ENCODE measurements around the gene LRG1.

GRCh38 chr19:4500841-4501591, 38.8 kb downstream of the LRG1 start:
- no peak for TF ChIP-seq POLR2AphosphoS5 (IDR thresholded peaks at IDR 0.05; ENCODE audit: low read depth, low read length)
- TF ChIP-seq, protein P1, sequence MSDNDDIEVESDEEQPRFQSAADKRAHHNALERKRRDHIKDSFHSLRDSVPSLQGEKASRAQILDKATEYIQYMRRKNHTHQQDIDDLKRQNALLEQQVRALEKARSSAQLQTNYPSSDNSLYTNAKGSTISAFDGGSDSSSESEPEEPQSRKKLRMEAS (IDR thresholded peaks at IDR 0.05; ENCODE audit: low read depth): no peak
- no peak for TF ChIP-seq NRF1 (IDR thresholded peaks at IDR 0.05; ENCODE audit: low read depth, low read length)
- TF ChIP-seq USF2 (IDR thresholded peaks at IDR 0.05; ENCODE audit: borderline replicate concordance, low read depth, low read length): no peak
- no peak for TF ChIP-seq EP300 (IDR thresholded peaks at IDR 0.05; ENCODE audit: borderline replicate concordance in 1 of 2, low read depth in 1 of 2, low read length in 1 of 2)
- no peak for TF ChIP-seq CHD2 (IDR thresholded peaks at IDR 0.05; ENCODE audit: low read length, partially characterized antibody)
- TF ChIP-seq, protein P2, sequence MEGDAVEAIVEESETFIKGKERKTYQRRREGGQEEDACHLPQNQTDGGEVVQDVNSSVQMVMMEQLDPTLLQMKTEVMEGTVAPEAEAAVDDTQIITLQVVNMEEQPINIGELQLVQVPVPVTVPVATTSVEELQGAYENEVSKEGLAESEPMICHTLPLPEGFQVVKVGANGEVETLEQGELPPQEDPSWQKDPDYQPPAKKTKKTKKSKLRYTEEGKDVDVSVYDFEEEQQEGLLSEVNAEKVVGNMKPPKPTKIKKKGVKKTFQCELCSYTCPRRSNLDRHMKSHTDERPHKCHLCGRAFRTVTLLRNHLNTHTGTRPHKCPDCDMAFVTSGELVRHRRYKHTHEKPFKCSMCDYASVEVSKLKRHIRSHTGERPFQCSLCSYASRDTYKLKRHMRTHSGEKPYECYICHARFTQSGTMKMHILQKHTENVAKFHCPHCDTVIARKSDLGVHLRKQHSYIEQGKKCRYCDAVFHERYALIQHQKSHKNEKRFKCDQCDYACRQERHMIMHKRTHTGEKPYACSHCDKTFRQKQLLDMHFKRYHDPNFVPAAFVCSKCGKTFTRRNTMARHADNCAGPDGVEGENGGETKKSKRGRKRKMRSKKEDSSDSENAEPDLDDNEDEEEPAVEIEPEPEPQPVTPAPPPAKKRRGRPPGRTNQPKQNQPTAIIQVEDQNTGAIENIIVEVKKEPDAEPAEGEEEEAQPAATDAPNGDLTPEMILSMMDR (IDR thresholded peaks at IDR 0.05): no peak

Measured in SK-N-SH (cell line).